H9 (cell line): ENCODE results near the gene EFCAB12. TPM values are rescaled to one million over a fixed set of nuclear protein-coding genes. Genes with fewer than 3 reads are reported as not detected.

Experiments used
- DNase-seq: peaks from one replicate; pipeline ENCODE4 v3.0.0-alpha.2; 2017
- H2AFZ ChIP-seq: one replicate; pipeline ENCODE4 v1.6.1; 2013; ENCODE audit warnings: mild to moderate bottlenecking, low read length, control low read depth, moderate library complexity
- H2AK5ac ChIP-seq: 2 replicates; pipeline ENCODE4 v1.6.1; 2013; ENCODE audit warnings: low read length, control low read depth, mixed read lengths; ENCODE audit not compliant: insufficient read length
- H2BK120ac ChIP-seq: one replicate; pipeline ENCODE4 v1.6.1; 2013; ENCODE audit warnings: low read depth, mild to moderate bottlenecking, low read length, control low read depth, inconsistent platforms; ENCODE audit not compliant: poor library complexity, severe bottlenecking
- H2BK12ac ChIP-seq: 2 replicates; pipeline ENCODE4 v1.6.1; 2013; ENCODE audit warnings: low read length, control low read depth, mixed read lengths, low read depth; ENCODE audit not compliant: insufficient read length
- H2BK15ac ChIP-seq: 2 replicates; pipeline ENCODE4 v1.6.1; 2013; ENCODE audit warnings: low read depth, low read length, control low read depth
- H2BK20ac ChIP-seq: one replicate; pipeline ENCODE4 v1.6.1; 2013; ENCODE audit warnings: low read depth, mild to moderate bottlenecking, low read length, control low read depth, inconsistent platforms; ENCODE audit not compliant: poor library complexity, severe bottlenecking
- H2BK5ac ChIP-seq: 2 replicates; pipeline ENCODE4 v1.6.1; 2013; ENCODE audit warnings: low read length, control low read depth, mixed read lengths; ENCODE audit not compliant: insufficient read length
- H3K14ac ChIP-seq: 2 replicates; pipeline ENCODE4 v1.6.1; 2013; ENCODE audit warnings: low read length, control low read depth; ENCODE audit not compliant: insufficient read depth
- H3K18ac ChIP-seq: 2 replicates; pipeline ENCODE4 v1.6.1; 2013; ENCODE audit warnings: low read depth, mild to moderate bottlenecking, mixed read lengths, low read length, control low read depth; ENCODE audit not compliant: insufficient read length
- H3K23ac ChIP-seq: 2 replicates; pipeline ENCODE4 v1.6.1; 2013; ENCODE audit warnings: low read length, control low read depth, mixed read lengths, low read depth; ENCODE audit not compliant: insufficient read length
- H3K23me2 ChIP-seq: 2 replicates; pipeline ENCODE4 v1.6.1; 2013; ENCODE audit warnings: low read depth, mild to moderate bottlenecking, mixed read lengths, low read length, control low read depth; ENCODE audit not compliant: insufficient read length, poor library complexity, severe bottlenecking
- H3K27ac ChIP-seq: 2 replicates; pipeline ENCODE4 v1.5.1; 2013; ENCODE audit warnings: low read length, control low read depth, mixed read lengths, low read depth; ENCODE audit not compliant: insufficient read length
- H3K27me3 ChIP-seq: 2 replicates; pipeline ENCODE4 v1.6.1; 2013; ENCODE audit warnings: low read length, control low read depth, inconsistent platforms; ENCODE audit not compliant: insufficient read depth
- H3K4ac ChIP-seq: 2 replicates; pipeline ENCODE4 v1.6.1; 2013; ENCODE audit warnings: low read depth, mild to moderate bottlenecking, control low read depth, inconsistent platforms, low read length, moderate library complexity
- H3K4me1 ChIP-seq: 2 replicates; pipeline ENCODE4 v1.6.1; 2013; ENCODE audit warnings: low read length, control low read depth, inconsistent platforms; ENCODE audit not compliant: insufficient read depth
- H3K4me2 ChIP-seq: 2 replicates; pipeline ENCODE4 v1.6.1; 2013; ENCODE audit warnings: low read length, control low read depth, mixed read lengths; ENCODE audit not compliant: insufficient read length, insufficient read depth
- H3K56ac ChIP-seq: 2 replicates; pipeline ENCODE4 v1.6.1; 2013; ENCODE audit warnings: low read depth, mild to moderate bottlenecking, mixed read lengths, low read length, control low read depth; ENCODE audit not compliant: insufficient read length
- H3K79me1 ChIP-seq: 2 replicates; pipeline ENCODE4 v1.6.1; 2013; ENCODE audit warnings: low read depth, mild to moderate bottlenecking, moderate library complexity, low read length, control low read depth, inconsistent platforms; ENCODE audit not compliant: insufficient read depth, poor library complexity, severe bottlenecking
- H3K79me2 ChIP-seq: 2 replicates; pipeline ENCODE4 v1.6.1; 2013; ENCODE audit warnings: low read length, control low read depth, inconsistent platforms; ENCODE audit not compliant: insufficient read depth
- H3K9ac ChIP-seq: 2 replicates; pipeline ENCODE4 v1.6.1; 2013; ENCODE audit warnings: low read length, control low read depth, mixed read lengths; ENCODE audit not compliant: insufficient read length; ENCODE audit errors: extremely low read depth
- H3K9me3 ChIP-seq: one replicate; pipeline ENCODE4 v1.6.1; 2013; ENCODE audit warnings: low read depth, low read length, inconsistent platforms; ENCODE audit not compliant: control insufficient read depth
- H3T11ph ChIP-seq: one replicate; pipeline ENCODE4 v1.6.1; 2013; ENCODE audit warnings: mild to moderate bottlenecking, low read length, control low read depth, inconsistent platforms
- H4K20me1 ChIP-seq: one replicate; pipeline ENCODE4 v1.6.1; 2013; ENCODE audit not compliant: control insufficient read depth, insufficient read length, insufficient read depth
- H4K5ac ChIP-seq: 2 replicates; pipeline ENCODE4 v1.6.1; 2013; ENCODE audit warnings: low read depth, mild to moderate bottlenecking, mixed read lengths, low read length, control low read depth; ENCODE audit not compliant: insufficient read length
- H4K8ac ChIP-seq: replicated peaks from 2 replicates; pipeline ENCODE4 v1.6.1; 2013; ENCODE audit warnings: low read length, control low read depth, mixed read lengths, low read depth; ENCODE audit not compliant: insufficient read length
- H4K91ac ChIP-seq: 2 replicates; pipeline ENCODE4 v1.6.1; 2013; ENCODE audit warnings: low read depth, mild to moderate bottlenecking, moderate library complexity, mixed read lengths, low read length, control low read depth; ENCODE audit not compliant: insufficient read length
- H3K27ac Mint-ChIP-seq, 3 experiments: 2 replicates in 2 of 3; 3 replicates in 1 of 3; pipeline ENCODE4 v1.8.0; 2020 to 2021; ENCODE audit warnings: mixed read lengths in 3 of 3, mild to moderate bottlenecking in 1 of 3, moderate library complexity in 1 of 3
- H3K27me3 Mint-ChIP-seq: 2 replicates; pipeline ENCODE4 v1.8.0; 2021; ENCODE audit warnings: low read depth, mild to moderate bottlenecking, moderate library complexity, mixed read lengths
- H3K36me3 Mint-ChIP-seq, 3 experiments: 2 replicates in 2 of 3; 3 replicates in 1 of 3; pipeline ENCODE4 v1.8.0; 2020 to 2021; ENCODE audit warnings: low read depth in 3 of 3, mixed read lengths in 3 of 3; ENCODE audit not compliant: insufficient read depth in 1 of 3
- H3K4me1 Mint-ChIP-seq, 2 experiments: 2 replicates each; pipeline ENCODE4 v1.8.0; 2020; ENCODE audit warnings: mixed read lengths in 2 of 2
- H3K4me3 Mint-ChIP-seq, 2 experiments: 2 replicates in 1 of 2; 3 replicates in 1 of 2; pipeline ENCODE4 v1.8.0; 2020 to 2021; ENCODE audit warnings: mild to moderate bottlenecking in 2 of 2, mixed read lengths in 2 of 2, moderate library complexity in 1 of 2
- H3K9me3 Mint-ChIP-seq, 2 experiments: 2 replicates in 1 of 2; 3 replicates in 1 of 2; pipeline ENCODE4 v1.8.0; 2020; ENCODE audit warnings: mild to moderate bottlenecking in 2 of 2, mixed read lengths in 2 of 2, moderate library complexity in 1 of 2
- WGBS: extraction: QIAGEN DNeasy Blood & Tissue Kit; methylation state at CpG from one replicate; pipeline ENCODE4 v1.1.7; 2013; ENCODE audit warnings: missing lambda C conversion rate, low lambda C conversion rate, mixed read lengths; ENCODE audit not compliant: insufficient read length; ENCODE audit errors: extremely low coverage; 5-methylcytosine and 5-hydroxymethylcytosine counted together
- total RNA-seq: library from RNA; stranded (reverse); gene quantifications from 2 replicates; pipeline ENCODE4 v1.2.1, GENCODE V29; 2021
- TF ChIP-seq, protein P1 (sequence below): fragments of 200-600 bp; sonication (generic); conservative IDR thresholded peaks from 3 replicates; pipeline ENCODE4 v1.8.0; 2021; ENCODE audit warnings: antibody characterized with exemption, mild to moderate bottlenecking

The EFCAB12 gene
- total RNA-seq, 1 experiment from 2014 or later, result 0.28 TPM

DNA sequence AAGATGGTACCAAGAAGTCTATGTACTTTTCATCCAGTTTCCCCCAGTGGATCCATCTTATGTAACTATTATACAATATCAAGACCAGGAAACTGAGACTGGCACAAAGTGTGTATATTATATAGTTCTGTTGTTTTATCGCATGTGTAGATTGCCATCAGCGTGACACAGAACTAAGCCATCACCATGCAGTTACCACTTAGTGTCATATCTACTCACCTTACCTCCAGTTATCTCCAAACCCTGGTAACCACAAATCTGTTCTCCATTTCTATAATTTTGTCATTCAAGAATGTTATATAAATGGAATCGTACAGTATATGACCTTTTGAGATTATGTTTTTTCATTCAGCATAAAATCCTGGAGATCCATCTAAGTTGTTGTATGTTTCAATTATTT lies 34.7 kb upstream of the EFCAB12 start:
- Histone ChIP-seq H3K9ac (no peak overlapping the region), H3K23me2 (no peaks in the 10 kb centered on the region), H3K79me2 (no peaks in the 10 kb centered on the region), H4K8ac (no peak overlapping the region), H2BK12ac (no peak overlapping the region), H2BK15ac (no peak overlapping the region), H3K4me1 (no peaks in the 10 kb centered on the region), H3K14ac (no peak overlapping the region), H3K9me3 (no peaks in the 10 kb centered on the region), H3K4ac (no peak overlapping the region), H2BK5ac (no peak overlapping the region), H3T11ph (no peak overlapping the region), H4K91ac (no peak overlapping the region), H3K27ac (no peak overlapping the region), H3K23ac (no peak overlapping the region), H3K79me1 (no peaks in the 10 kb centered on the region), H3K27me3 (no peaks in the 10 kb centered on the region), H4K20me1 (no peaks in the 10 kb centered on the region), H4K5ac (no peak overlapping the region), H2AFZ (no peak overlapping the region), H2AK5ac (no peak overlapping the region), H3K4me2 (no peak overlapping the region), H2BK120ac (no peak overlapping the region), H2BK20ac (no peak overlapping the region), H3K56ac (no peak overlapping the region), H3K18ac (no peak overlapping the region)
- WGBS, result no CpG with 5 or more reads among the region's 3 CpGs
- Mint-ChIP-seq H3K27me3 (no peaks in the 10 kb centered on the region), H3K27ac (no peak overlapping the region), H3K4me1 (no peaks in the 10 kb centered on the region), H3K4me3 (no peak overlapping the region), H3K36me3 (no peaks in the 10 kb centered on the region; a peak in 2 of 7 replicates), H3K9me3 (no peaks in the 10 kb centered on the region)
- TF ChIP-seq, protein P1, sequence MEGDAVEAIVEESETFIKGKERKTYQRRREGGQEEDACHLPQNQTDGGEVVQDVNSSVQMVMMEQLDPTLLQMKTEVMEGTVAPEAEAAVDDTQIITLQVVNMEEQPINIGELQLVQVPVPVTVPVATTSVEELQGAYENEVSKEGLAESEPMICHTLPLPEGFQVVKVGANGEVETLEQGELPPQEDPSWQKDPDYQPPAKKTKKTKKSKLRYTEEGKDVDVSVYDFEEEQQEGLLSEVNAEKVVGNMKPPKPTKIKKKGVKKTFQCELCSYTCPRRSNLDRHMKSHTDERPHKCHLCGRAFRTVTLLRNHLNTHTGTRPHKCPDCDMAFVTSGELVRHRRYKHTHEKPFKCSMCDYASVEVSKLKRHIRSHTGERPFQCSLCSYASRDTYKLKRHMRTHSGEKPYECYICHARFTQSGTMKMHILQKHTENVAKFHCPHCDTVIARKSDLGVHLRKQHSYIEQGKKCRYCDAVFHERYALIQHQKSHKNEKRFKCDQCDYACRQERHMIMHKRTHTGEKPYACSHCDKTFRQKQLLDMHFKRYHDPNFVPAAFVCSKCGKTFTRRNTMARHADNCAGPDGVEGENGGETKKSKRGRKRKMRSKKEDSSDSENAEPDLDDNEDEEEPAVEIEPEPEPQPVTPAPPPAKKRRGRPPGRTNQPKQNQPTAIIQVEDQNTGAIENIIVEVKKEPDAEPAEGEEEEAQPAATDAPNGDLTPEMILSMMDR, result no peak
- DNase-seq, result no peak
